Measurements from ENCODE around the gene WNT16. TPM values are rescaled to one million over a fixed set of nuclear protein-coding genes. Genes with fewer than 3 reads are reported as not detected.

Gene WNT16
- total and polyA plus RNA-seq, 2 of the 8 experiments (the other 6 are each of a cell fraction or from before 2014, with no cell fraction given): 0.11 to 0.52 TPM

DNA sequence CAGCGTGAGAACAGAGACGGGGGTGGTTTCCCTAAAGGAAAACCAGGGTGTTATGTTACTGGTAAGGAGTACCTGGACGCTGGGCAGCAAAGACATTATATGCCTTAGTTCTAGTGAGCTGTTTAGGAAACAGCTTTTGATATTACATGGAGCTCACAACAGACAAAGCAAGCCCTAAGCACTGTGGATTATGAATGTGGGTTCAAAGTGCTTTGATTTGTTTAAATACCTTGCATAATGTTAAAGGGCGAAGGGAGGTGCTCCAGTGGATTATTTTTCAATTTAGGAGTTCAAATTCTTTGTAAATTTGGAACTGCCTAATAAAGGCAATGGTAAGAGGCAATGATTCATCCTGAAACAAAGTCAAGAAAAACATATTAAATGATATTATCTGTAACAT is 13.8 kb downstream of the WNT16 start:
- H3K9me3 ChIP-seq (ENCODE audit: insufficient read depth in 2 of 2, low read depth in 1 of 2, low read length in 1 of 2): no peaks in the 10 kb centered on the region
- H2BK15ac ChIP-seq (ENCODE audit: low read length): no peak overlapping the region
- no peak overlapping the region for H3K27ac ChIP-seq (ENCODE audit: low read depth, low read length)
- H3K23ac ChIP-seq (ENCODE audit: insufficient read length): no peak overlapping the region
- H3K23me2 ChIP-seq (ENCODE audit: low read depth, low read length): no peaks in the 10 kb centered on the region
- H4K8ac ChIP-seq (ENCODE audit: extremely low read depth, insufficient read depth, low read length): no peak overlapping the region
- no peak overlapping the region for H4K5ac ChIP-seq (ENCODE audit: insufficient read length, low read depth, low read length)
- H2BK12ac ChIP-seq (ENCODE audit: low read depth, low read length): no peak overlapping the region
- no peak overlapping the region for H3K14ac ChIP-seq (ENCODE audit: insufficient read length)
- no peak overlapping the region for H2BK5ac ChIP-seq (ENCODE audit: low read depth, low read length)
- H3K36me3 ChIP-seq (ENCODE audit: control insufficient read depth in 2 of 4, insufficient read depth in 4 of 4, low read length in 3 of 4): peaks cover 0 to 7% (median 5%) of the 10 kb centered on the region in 4 experiments; a peak in 4 of 8 replicates
- H3K9ac ChIP-seq (replicated peaks in 1 of 4; ENCODE audit: extremely low read depth in 1 of 4, low read depth in 3 of 4, low read length in 3 of 4): no peak overlapping the region
- DNase-seq (ENCODE audit: low read depth in 1 of 2, low spot score in 2 of 2): no peak
- CTCF ChIA-PET (ENCODE audit: partially characterized antibody): no interaction called here
- no peak overlapping the region for H2BK120ac ChIP-seq (replicated peaks; ENCODE audit: low read depth, low read length)
- H3K79me1 ChIP-seq (ENCODE audit: low read depth, low read length): no peaks in the 10 kb centered on the region
- no peak overlapping the region for H3K4me2 ChIP-seq (ENCODE audit: insufficient read depth in 1 of 2, low read depth in 2 of 2, low read length in 2 of 2)
- no peak overlapping the region for H2BK20ac ChIP-seq (ENCODE audit: low read length)
- no peak overlapping the region for H3K4me3 ChIP-seq (ENCODE audit: extremely low read depth in 1 of 4, insufficient read depth in 2 of 4, low read depth in 3 of 4, low read length in 4 of 4)
- no peaks in the 10 kb centered on the region for H3K79me2 ChIP-seq (ENCODE audit: control insufficient read depth in 1 of 2, insufficient read depth in 2 of 2, low read length in 2 of 2)
- H3K27me3 ChIP-seq (replicated peaks in 1 of 4; ENCODE audit: control insufficient read depth in 3 of 4, extremely low read depth in 1 of 4, insufficient read depth in 3 of 4, low read length in 3 of 4): no peaks in the 10 kb centered on the region
- no peak overlapping the region for H2AFZ ChIP-seq (ENCODE audit: low read length)
- no peak overlapping the region for H4K91ac ChIP-seq (replicated peaks; ENCODE audit: insufficient read length, low read length)
- H3K4me1 ChIP-seq (replicated peaks in 1 of 4; ENCODE audit: control insufficient read depth in 3 of 4, insufficient read depth in 4 of 4, low read length in 3 of 4): no peaks in the 10 kb centered on the region
- no peak for FAIRE-seq
- no peaks in the 10 kb centered on the region for H4K20me1 ChIP-seq (replicated peaks in 1 of 2; ENCODE audit: control insufficient read depth in 1 of 2, insufficient read depth in 2 of 2, low read length in 2 of 2)
- no peak overlapping the region for H2AK5ac ChIP-seq (ENCODE audit: low read depth, low read length)
- H3K4ac ChIP-seq (replicated peaks; ENCODE audit: insufficient read length, low read depth, low read length): no peak overlapping the region
- TF ChIP-seq SP2 (IDR thresholded peaks at IDR 0.05; ENCODE audit: low read length) (no peak), SIX5 (IDR thresholded peaks at IDR 0.05; ENCODE audit: low read depth, low read length) (no peak), HDAC2 (IDR thresholded peaks at IDR 0.05; ENCODE audit: borderline replicate concordance in 1 of 2, low read depth in 2 of 2, low read length in 2 of 2) (no peak), RBBP5 (IDR thresholded peaks at IDR 0.05; ENCODE audit: borderline replicate concordance, low read depth, low read length) (no peak), SP1 (IDR thresholded peaks at IDR 0.05; ENCODE audit: low read depth, low read length) (no peak)
- TF ChIP-seq, protein P1, sequence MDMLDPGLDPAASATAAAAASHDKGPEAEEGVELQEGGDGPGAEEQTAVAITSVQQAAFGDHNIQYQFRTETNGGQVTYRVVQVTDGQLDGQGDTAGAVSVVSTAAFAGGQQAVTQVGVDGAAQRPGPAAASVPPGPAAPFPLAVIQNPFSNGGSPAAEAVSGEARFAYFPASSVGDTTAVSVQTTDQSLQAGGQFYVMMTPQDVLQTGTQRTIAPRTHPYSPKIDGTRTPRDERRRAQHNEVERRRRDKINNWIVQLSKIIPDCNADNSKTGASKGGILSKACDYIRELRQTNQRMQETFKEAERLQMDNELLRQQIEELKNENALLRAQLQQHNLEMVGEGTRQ (IDR thresholded peaks at IDR 0.05; ENCODE audit: low read length): no peak
- POLR2A ChIA-PET (ENCODE audit: partially characterized antibody): no interaction called here
- WGBS, 2 experiments (ENCODE audit: extremely low coverage in 1 of 2, insufficient coverage in 1 of 2, insufficient read length in 1 of 2, insufficient replicate concordance in 2 of 2, low coverage in 1 of 2, low lambda C conversion rate in 2 of 2, missing lambda C conversion rate in 1 of 2): 92% methylated on average over 4 of the region's 4 CpGs; no CpG with 5 or more reads in 1 of the 2 experiments
- no peak overlapping the region for H3K56ac ChIP-seq (replicated peaks; ENCODE audit: insufficient read length, low read depth, low read length)
- no peak overlapping the region for H3K18ac ChIP-seq (ENCODE audit: extremely low read depth, low read length)

Data from H1 (cell line).